MM.1S (cell line): Measurements from ENCODE around the gene F2RL3.

ENCODE experiments used
- DNase-seq: peaks from one replicate; pipeline ENCODE4 v3.0.0-alpha.2; 2015
- H2AFZ ChIP-seq: fragments of 300-600 bp; sonication (generic); 2 replicates; pipeline ENCODE4 v1.6.0; 2016; ENCODE audit warnings: antibody characterized with exemption, low read length
- H3F3A ChIP-seq: fragments of 300-600 bp; sonication (generic); 2 replicates; pipeline ENCODE4 v1.6.1; 2016; ENCODE audit warnings: mild to moderate bottlenecking, antibody characterized with exemption, low read length, moderate library complexity, mixed read lengths; ENCODE audit not compliant: insufficient read depth
- H3K27ac ChIP-seq: fragments of 300-600 bp; sonication (generic); 2 replicates; pipeline ENCODE4 v1.5.1; 2016; ENCODE audit warnings: mild to moderate bottlenecking, low read length
- H3K27me3 ChIP-seq: fragments of 300-600 bp; sonication (generic); replicated peaks from 2 replicates; pipeline ENCODE4 v1.6.0; 2016; ENCODE audit warnings: low read length; ENCODE audit not compliant: insufficient read depth
- H3K36me3 ChIP-seq: fragments of 300-600 bp; sonication (generic); replicated peaks from 2 replicates; pipeline ENCODE4 v1.6.1; 2016; ENCODE audit warnings: mild to moderate bottlenecking, low read length, mixed read lengths; ENCODE audit not compliant: insufficient read depth
- H3K4me1 ChIP-seq: fragments of 300-600 bp; sonication (generic); 2 replicates; pipeline ENCODE4 v1.6.1; 2016; ENCODE audit warnings: low read length, mixed read lengths
- H3K4me2 ChIP-seq: fragments of 300-600 bp; sonication (generic); 2 replicates; pipeline ENCODE4 v1.6.0; 2016; ENCODE audit warnings: low read depth, low read length
- H3K4me3 ChIP-seq: fragments of 300-600 bp; sonication (generic); 2 replicates; pipeline ENCODE4 v1.5.1; 2016; ENCODE audit warnings: low read length, mixed read lengths
- H3K79me2 ChIP-seq: fragments of 300-600 bp; sonication (generic); 2 replicates; pipeline ENCODE4 v1.6.1; 2016; ENCODE audit warnings: mixed run types, low read length, mixed read lengths
- H3K9ac ChIP-seq: fragments of 300-600 bp; sonication (generic); 2 replicates; pipeline ENCODE4 v1.6.1; 2016; ENCODE audit warnings: low read length, mixed read lengths
- H3K9me2 ChIP-seq: fragments of 300-600 bp; sonication (generic); replicated peaks from 2 replicates; pipeline ENCODE4 v1.6.1; 2016; ENCODE audit warnings: mild to moderate bottlenecking, low read length, mixed read lengths; ENCODE audit not compliant: insufficient read depth
- H3K9me3 ChIP-seq: fragments of 300-600 bp; sonication (generic); replicated peaks from 2 replicates; pipeline ENCODE4 v1.6.1; 2016; ENCODE audit warnings: mild to moderate bottlenecking, low read length, mixed read lengths; ENCODE audit not compliant: insufficient read depth
- H4K20me1 ChIP-seq: fragments of 300-600 bp; sonication (generic); 2 replicates; pipeline ENCODE4 v1.6.1; 2016; ENCODE audit warnings: mild to moderate bottlenecking, low read length, moderate library complexity, mixed read lengths; ENCODE audit not compliant: insufficient read depth
- EZH2 ChIP-seq: fragments of 300-600 bp; sonication (generic); optimal IDR thresholded peaks from 2 replicates; pipeline ENCODE3; 2017; ENCODE audit warnings: low read depth, mild to moderate bottlenecking, antibody characterized with exemption, low read length, mixed read lengths
- EZH2phosphoT487 ChIP-seq: fragments of 300-600 bp; sonication (generic); IDR thresholded peaks from 2 replicates; pipeline ENCODE4 v1.6.1; 2018; ENCODE audit warnings: antibody characterized with exemption, low read length
- TF ChIP-seq, protein P1 (sequence below): fragments of 300-600 bp; sonication (generic); IDR thresholded peaks from 2 replicates; pipeline ENCODE4 v1.5.1; 2016; ENCODE audit warnings: antibody characterized with exemption, low read length, mixed read lengths

F2RL3 gene

DNA sequence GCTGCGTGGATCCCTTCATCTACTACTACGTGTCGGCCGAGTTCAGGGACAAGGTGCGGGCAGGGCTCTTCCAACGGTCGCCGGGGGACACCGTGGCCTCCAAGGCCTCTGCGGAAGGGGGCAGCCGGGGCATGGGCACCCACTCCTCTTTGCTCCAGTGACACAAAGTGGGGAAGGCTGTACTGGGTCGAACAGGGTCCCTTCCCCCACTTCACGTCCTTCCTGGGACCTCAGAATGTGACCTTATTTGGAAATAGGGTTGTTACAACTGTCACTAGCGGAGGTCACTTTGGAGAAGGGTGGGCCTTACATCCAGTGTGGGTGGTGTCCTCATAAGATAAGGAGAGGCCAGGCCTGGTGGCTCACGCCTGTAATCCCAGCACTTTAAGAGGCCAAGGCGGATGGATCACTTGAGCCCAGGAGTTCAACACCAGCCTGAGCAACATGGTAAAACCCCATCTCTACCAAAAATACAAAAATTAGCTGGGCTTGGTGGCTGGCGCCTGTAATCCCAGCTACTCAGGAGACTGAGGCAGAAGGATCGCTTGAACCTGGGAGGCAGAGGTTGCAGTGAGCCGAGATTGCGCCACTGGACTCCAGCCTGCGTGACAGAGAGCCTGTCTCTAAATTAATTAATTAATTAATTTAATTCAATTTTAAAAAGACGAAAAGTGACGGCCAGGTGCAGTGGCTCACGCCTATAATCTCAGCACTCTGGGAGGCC, 1.8 kb downstream of the F2RL3 start:
- no peak overlapping the region for H3K27ac ChIP-seq
- H3K4me2 ChIP-seq = no peak overlapping the region
- H4K20me1 ChIP-seq = no peaks in the 10 kb centered on the region
- no peak overlapping the region for H3K4me3 ChIP-seq
- H3K9me3 ChIP-seq = no peaks in the 10 kb centered on the region
- no peak overlapping the region for H3K9ac ChIP-seq
- H2AFZ ChIP-seq = no peak overlapping the region
- peaks cover 31% of the 10 kb centered on the region for H3K4me1 ChIP-seq
- no peaks in the 10 kb centered on the region for H3K36me3 ChIP-seq
- H3F3A ChIP-seq = no peaks in the 10 kb centered on the region
- no peak for DNase-seq
- no peak for TF ChIP-seq EZH2phosphoT487
- no peak for TF ChIP-seq EZH2
- TF ChIP-seq, protein P1, sequence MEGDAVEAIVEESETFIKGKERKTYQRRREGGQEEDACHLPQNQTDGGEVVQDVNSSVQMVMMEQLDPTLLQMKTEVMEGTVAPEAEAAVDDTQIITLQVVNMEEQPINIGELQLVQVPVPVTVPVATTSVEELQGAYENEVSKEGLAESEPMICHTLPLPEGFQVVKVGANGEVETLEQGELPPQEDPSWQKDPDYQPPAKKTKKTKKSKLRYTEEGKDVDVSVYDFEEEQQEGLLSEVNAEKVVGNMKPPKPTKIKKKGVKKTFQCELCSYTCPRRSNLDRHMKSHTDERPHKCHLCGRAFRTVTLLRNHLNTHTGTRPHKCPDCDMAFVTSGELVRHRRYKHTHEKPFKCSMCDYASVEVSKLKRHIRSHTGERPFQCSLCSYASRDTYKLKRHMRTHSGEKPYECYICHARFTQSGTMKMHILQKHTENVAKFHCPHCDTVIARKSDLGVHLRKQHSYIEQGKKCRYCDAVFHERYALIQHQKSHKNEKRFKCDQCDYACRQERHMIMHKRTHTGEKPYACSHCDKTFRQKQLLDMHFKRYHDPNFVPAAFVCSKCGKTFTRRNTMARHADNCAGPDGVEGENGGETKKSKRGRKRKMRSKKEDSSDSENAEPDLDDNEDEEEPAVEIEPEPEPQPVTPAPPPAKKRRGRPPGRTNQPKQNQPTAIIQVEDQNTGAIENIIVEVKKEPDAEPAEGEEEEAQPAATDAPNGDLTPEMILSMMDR = no peak
- no peaks in the 10 kb centered on the region for H3K79me2 ChIP-seq
- no peaks in the 10 kb centered on the region for H3K27me3 ChIP-seq
- no peaks in the 10 kb centered on the region for H3K9me2 ChIP-seq

DNA sequence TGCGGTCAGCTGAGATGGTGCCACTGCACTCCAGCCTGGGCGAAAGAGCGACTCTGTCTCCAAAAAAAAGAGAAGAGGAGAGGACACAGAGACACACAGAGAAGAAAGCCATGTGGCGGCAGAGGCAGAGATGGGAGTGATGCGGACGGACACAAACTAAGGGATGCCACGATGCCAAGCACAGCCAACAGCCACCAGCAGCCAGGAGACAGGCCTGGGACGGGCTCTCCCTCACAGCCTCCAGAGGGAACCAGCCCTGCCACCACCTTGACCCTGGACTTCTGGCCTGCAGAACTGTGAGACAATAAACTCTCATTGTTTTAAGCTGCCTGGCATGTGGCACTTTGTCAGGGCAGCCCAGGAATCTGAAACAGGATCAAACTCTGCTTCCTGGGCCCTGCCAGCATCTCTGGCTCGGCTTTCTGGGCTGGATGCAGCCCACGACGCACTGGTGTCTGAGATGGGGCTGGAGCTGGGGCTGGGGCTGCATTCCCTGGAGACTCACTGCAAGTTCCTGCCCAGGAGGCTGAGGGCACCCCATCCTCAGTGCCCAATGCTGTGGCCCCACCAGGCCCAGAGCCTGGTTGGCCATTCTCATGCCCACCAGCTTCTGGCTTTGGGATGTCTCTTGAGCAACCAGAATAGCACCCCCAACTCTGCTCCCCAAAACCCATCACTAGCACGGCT, 3.0 kb downstream of the F2RL3 start:
- H3K4me3 ChIP-seq = no peak overlapping the region
- H3F3A ChIP-seq = no peaks in the 10 kb centered on the region
- no peak overlapping the region for H3K27ac ChIP-seq
- H3K4me1 ChIP-seq = peaks cover 31% of the 10 kb centered on the region
- H3K9ac ChIP-seq = no peak overlapping the region
- TF ChIP-seq, protein P1 = no peak
- no peak for TF ChIP-seq EZH2
- TF ChIP-seq EZH2phosphoT487 = no peak
- DNase-seq = no peak
- H3K27me3 ChIP-seq = no peaks in the 10 kb centered on the region
- no peaks in the 10 kb centered on the region for H3K79me2 ChIP-seq
- H3K9me2 ChIP-seq = no peaks in the 10 kb centered on the region
- no peak overlapping the region for H3K4me2 ChIP-seq
- no peak overlapping the region for H2AFZ ChIP-seq
- no peaks in the 10 kb centered on the region for H3K9me3 ChIP-seq
- no peaks in the 10 kb centered on the region for H3K36me3 ChIP-seq
- no peaks in the 10 kb centered on the region for H4K20me1 ChIP-seq

DNA sequence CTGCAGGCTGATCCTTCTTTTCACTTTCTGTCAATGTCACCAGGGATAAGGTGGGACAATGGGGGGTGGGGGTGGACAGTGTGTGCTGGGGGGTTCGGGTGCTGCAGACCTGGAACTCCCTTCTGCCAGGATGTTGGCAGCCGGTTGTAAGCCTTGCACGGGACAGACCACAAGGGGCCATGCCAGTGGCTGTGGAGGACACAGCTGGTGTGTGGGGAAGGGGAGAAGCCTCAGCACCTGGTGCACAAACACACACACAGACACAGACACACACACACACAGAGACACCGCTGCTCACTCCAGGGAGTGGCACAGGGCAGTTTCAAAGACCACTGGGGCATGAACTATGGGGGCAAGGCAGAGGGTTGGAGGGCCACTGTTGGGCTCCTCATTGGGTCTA, 3.6 kb downstream of the F2RL3 start:
- H3F3A ChIP-seq = no peaks in the 10 kb centered on the region
- TF ChIP-seq EZH2 = no peak
- no peak for TF ChIP-seq EZH2phosphoT487
- TF ChIP-seq, protein P1 = no peak
- no peaks in the 10 kb centered on the region for H4K20me1 ChIP-seq
- H3K9me2 ChIP-seq = no peaks in the 10 kb centered on the region
- no peak overlapping the region for H3K27ac ChIP-seq
- no peaks in the 10 kb centered on the region for H3K27me3 ChIP-seq
- no peaks in the 10 kb centered on the region for H3K9me3 ChIP-seq
- DNase-seq = no peak
- H2AFZ ChIP-seq = no peak overlapping the region
- H3K4me2 ChIP-seq = no peak overlapping the region
- no peak overlapping the region for H3K9ac ChIP-seq
- no peak overlapping the region for H3K4me3 ChIP-seq
- H3K36me3 ChIP-seq = no peaks in the 10 kb centered on the region
- no peaks in the 10 kb centered on the region for H3K79me2 ChIP-seq
- H3K4me1 ChIP-seq = peaks cover 30% of the 10 kb centered on the region
